Pulmonary artery endothelial cell (primary cell): ENCODE data around the gene R3HDM2. TPM values are rescaled to one million over a fixed set of nuclear protein-coding genes. Genes with fewer than 3 reads are reported as not detected.

Experiments used
- DNase-seq: peaks from one replicate; pipeline ENCODE4 v3.0.0-alpha.2; 2011; ENCODE audit warnings: low read depth, low spot score
- total RNA-seq: library from RNA; depleted of rRNA; stranded (reverse); fragments of >200 nt; gene quantifications from 2 replicates; pipeline ENCODE4 v1.2.3, GENCODE V29; 2014

R3HDM2 gene
- total RNA-seq, 1 donor from 2014 or later: 5.5 TPM

DNA sequence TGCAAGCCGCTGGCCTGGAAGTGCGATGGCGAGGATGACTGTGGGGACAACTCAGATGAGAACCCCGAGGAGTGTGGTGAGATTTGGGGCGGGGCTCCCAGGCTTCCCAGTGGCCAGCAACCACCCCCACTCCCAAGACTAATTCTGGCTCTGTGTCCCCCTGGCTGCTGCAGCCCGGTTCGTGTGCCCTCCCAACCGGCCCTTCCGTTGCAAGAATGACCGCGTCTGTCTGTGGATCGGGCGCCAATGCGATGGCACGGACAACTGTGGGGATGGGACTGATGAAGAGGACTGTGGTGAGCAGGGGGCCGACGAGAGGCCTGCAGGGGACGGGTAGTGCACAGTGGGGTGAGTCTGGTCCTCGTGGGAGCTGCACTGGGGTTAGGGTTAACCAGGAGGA, 226.4 kb downstream of the R3HDM2 start:
- DNase-seq: no peak

DNA sequence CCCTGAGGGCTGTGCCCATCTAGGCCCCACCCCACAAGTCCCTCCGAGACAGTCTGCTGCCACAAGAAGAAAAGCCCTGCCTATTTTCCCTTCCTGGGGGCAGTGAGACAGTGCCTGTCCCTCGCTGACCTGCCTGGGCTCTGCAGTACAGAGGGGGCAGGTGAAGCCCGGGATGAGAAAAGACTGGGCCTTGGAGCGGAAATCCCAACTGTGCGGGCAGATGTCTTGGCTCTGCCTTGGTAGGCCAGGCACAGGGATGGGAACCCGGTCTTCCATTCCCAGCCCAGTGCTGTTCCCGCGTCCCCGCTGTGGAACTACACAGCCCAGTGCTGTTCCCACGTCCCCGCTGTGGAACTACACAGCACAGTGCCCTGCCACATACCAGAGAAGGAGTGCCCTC, 227.1 kb downstream of the R3HDM2 start:
- no peak for DNase-seq

Other genes with a start within 250 kb of the R3HDM2 start
- 0.13 and 0.28 TPM in 2 replicates for gene NXPH4, start 214.2 kb downstream of the R3HDM2 start, total RNA-seq
- 247 and 270 TPM in 2 replicates for gene SHMT2, start 201.3 kb downstream of the R3HDM2 start, total RNA-seq
- gene STAC3, start 179.9 kb downstream of the R3HDM2 start, total RNA-seq: 0.07 and 0.13 TPM in 2 replicates
- gene INHBC, start 3.7 kb upstream of the R3HDM2 start, total RNA-seq: not detected in 2 replicates
- gene INHBE, start 24.3 kb upstream of the R3HDM2 start, total RNA-seq: not detected in 2 replicates
- 0.04 and 0.07 TPM in 2 replicates for gene GLI1, start 28.7 kb upstream of the R3HDM2 start, total RNA-seq
- under 0.01 TPM in 1 of 2 replicates, not detected in the other for gene ARHGAP9, start 48.8 kb upstream of the R3HDM2 start, total RNA-seq
- gene MARS1, start 57.0 kb upstream of the R3HDM2 start, total RNA-seq: 171 and 179 TPM in 2 replicates
- 6.0 and 12.6 TPM in 2 replicates for gene DDIT3, start 89.5 kb upstream of the R3HDM2 start, total RNA-seq
- gene MBD6, start 91.8 kb upstream of the R3HDM2 start, total RNA-seq: 5.3 and 8.3 TPM in 2 replicates
- gene DCTN2, start 116.1 kb upstream of the R3HDM2 start, total RNA-seq: 81.0 and 90.1 TPM in 2 replicates
- under 0.01 and 0.14 TPM in 2 replicates for gene KIF5A, start 119.0 kb upstream of the R3HDM2 start, total RNA-seq
- 10.4 and 11.8 TPM in 2 replicates for gene PIP4K2C, start 160.1 kb upstream of the R3HDM2 start, total RNA-seq
- 4.8 and 11.4 TPM in 2 replicates for gene DTX3, start 173.8 kb upstream of the R3HDM2 start, total RNA-seq
- gene ARHGEF25, start 180.4 kb upstream of the R3HDM2 start, total RNA-seq: 5.3 and 5.7 TPM in 2 replicates
- 0.07 and 0.35 TPM in 2 replicates for gene B4GALNT1, start 202.2 kb upstream of the R3HDM2 start, total RNA-seq